HepG2 (cell line): ENCODE data around the gene USP9X. TPM values are rescaled to one million over a fixed set of nuclear protein-coding genes. Genes with fewer than 3 reads are reported as not detected.

Experiments
- ARHGAP35 ChIP-seq: sonication (generic); formaldehyde crosslinking; IDR thresholded peaks from 2 replicates; pipeline ENCODE4 v1.9.0; 2022; ENCODE audit warnings: mild to moderate bottlenecking, inconsistent platforms, moderate library complexity, missing genetic modification reagents, borderline replicate concordance
- CREB1 ChIP-seq, 2 experiments: fragments of 450-650 bp in 1 of 2; IDR thresholded peaks; 2 replicates each; pipeline ENCODE4 v1.6.1; 2016 to 2017; ENCODE audit warnings: control low read depth in 1 of 2, mild to moderate bottlenecking in 1 of 2, missing compliant biosample characterization in 1 of 2, missing genetic modification characterization in 1 of 2
- FOXP1 ChIP-seq, 2 experiments: fragments of 450-650 bp in 1 of 2; IDR thresholded peaks; 2 replicates each; pipeline ENCODE4 v1.6.1; 2017 to 2018; ENCODE audit warnings: antibody characterized with exemption in 1 of 2
- IRF9 ChIP-seq: sonication (generic); formaldehyde crosslinking; IDR thresholded peaks from 2 replicates; pipeline ENCODE4 v1.8.0; 2022; ENCODE audit warnings: missing genetic modification reagents, mild to moderate bottlenecking, borderline replicate concordance
- JUN ChIP-seq: sonication (generic); formaldehyde crosslinking; IDR thresholded peaks from 2 replicates; pipeline ENCODE4 v1.4.0; 2020; ENCODE audit warnings: mild to moderate bottlenecking, missing genetic modification reagents
- MXD4 ChIP-seq: IDR thresholded peaks from 2 replicates; pipeline ENCODE4 v1.6.1; 2016; ENCODE audit warnings: mild to moderate bottlenecking, missing biosample characterization, missing genetic modification reagents
- POGK ChIP-seq: sonication (generic); formaldehyde crosslinking; conservative IDR thresholded peaks from 2 replicates; pipeline ENCODE4 v1.8.0; 2022; ENCODE audit warnings: mild to moderate bottlenecking, moderate library complexity, missing genetic modification reagents
- PRDM4 ChIP-seq: sonication (generic); formaldehyde crosslinking; IDR thresholded peaks from 2 replicates; pipeline ENCODE4 v1.9.0; 2021; ENCODE audit warnings: missing genetic modification reagents, borderline replicate concordance
- SMARCC2 ChIP-seq: fragments of 450-650 bp; IDR thresholded peaks from 2 replicates; pipeline ENCODE4 v1.6.1; 2017; ENCODE audit warnings: antibody characterized with exemption, mild to moderate bottlenecking
- SNAPC2 ChIP-seq: sonication (generic); formaldehyde crosslinking; IDR thresholded peaks from 2 replicates; pipeline ENCODE4 v1.8.1; 2022; ENCODE audit warnings: mild to moderate bottlenecking, missing genetic modification reagents
- SOX13 ChIP-seq, 3 experiments: fragments of 450-650 bp in 1 of 3; sonication (generic) in 1 of 3; formaldehyde crosslinking in 1 of 3; IDR thresholded peaks in 2 of 3; conservative IDR thresholded peaks in 1 of 3; 2 replicates each; pipeline versions ENCODE4 v1.5.0 to v1.6.1; 2016 to 2020; ENCODE audit warnings: antibody characterized with exemption in 1 of 3, mild to moderate bottlenecking in 1 of 3, missing compliant biosample characterization in 1 of 3, missing genetic modification reagents in 1 of 3, moderate library complexity in 1 of 3
- YEATS2 ChIP-seq: sonication (generic); formaldehyde crosslinking; IDR thresholded peaks from 2 replicates; pipeline ENCODE4 v1.4.0; 2020; ENCODE audit warnings: missing genetic modification reagents, borderline replicate concordance
- ZNF652 ChIP-seq: IDR thresholded peaks from 2 replicates; pipeline ENCODE4 v1.6.1; 2016; ENCODE audit warnings: low read depth, borderline replicate concordance
- ZNF713 ChIP-seq: sonication (generic); formaldehyde crosslinking; IDR thresholded peaks from 2 replicates; pipeline ENCODE4 v1.4.0; 2020; ENCODE audit warnings: mild to moderate bottlenecking, missing genetic modification reagents
- ZNF781 ChIP-seq: sonication (generic); formaldehyde crosslinking; IDR thresholded peaks from 2 replicates; pipeline ENCODE4 v1.5.1; 2020; ENCODE audit warnings: borderline replicate concordance, mild to moderate bottlenecking, missing genetic modification reagents; ENCODE audit errors: not compliant biosample characterization
- polyA plus RNA-seq, 8 experiments: library from polyadenylated mRNA; depleted of rRNA in 3 of 8; stranded (reverse) in 7 of 8; unstranded in 1 of 8; fragments of >200 nt; fragmentation: Illumina TruSeq in 4 of 8; extraction: Trizol in 4 of 8; gene quantifications; 2 replicates each; pipeline versions ENCODE4 v1.2.1 to v1.2.3, GENCODE V29; 2011 to 2016; ENCODE audit warnings: low read depth in 4 of 8, missing spikeins in 1 of 8, mixed read lengths in 1 of 8; ENCODE audit not compliant: insufficient read depth in 1 of 8
- total RNA-seq, 5 experiments: library from RNA; depleted of rRNA; stranded (reverse); fragments of >200 nt; fragmentation: Illumina TruSeq; extraction: Trizol; gene quantifications; 2 replicates each; pipeline ENCODE4 v1.2.3, GENCODE V29; 2016; ENCODE audit warnings: low read depth in 1 of 5
- TF ChIP-seq, protein P1 (sequence below): sonication (generic); formaldehyde crosslinking; IDR thresholded peaks from 2 replicates; pipeline ENCODE4 v1.8.1; 2023; ENCODE audit warnings: missing genetic modification reagents, inconsistent platforms, borderline replicate concordance
- TF ChIP-seq, protein P2 (sequence below): sonication (generic); formaldehyde crosslinking; IDR thresholded peaks from 2 replicates; pipeline ENCODE4 v1.5.0; 2020; ENCODE audit warnings: mild to moderate bottlenecking, missing genetic modification reagents

The USP9X gene
- total and polyA plus RNA-seq, 2 of the 13 experiments (the other 11 are each of a cell fraction or from before 2014, with no cell fraction given), result 22.2 to 40.5 TPM

DNA sequence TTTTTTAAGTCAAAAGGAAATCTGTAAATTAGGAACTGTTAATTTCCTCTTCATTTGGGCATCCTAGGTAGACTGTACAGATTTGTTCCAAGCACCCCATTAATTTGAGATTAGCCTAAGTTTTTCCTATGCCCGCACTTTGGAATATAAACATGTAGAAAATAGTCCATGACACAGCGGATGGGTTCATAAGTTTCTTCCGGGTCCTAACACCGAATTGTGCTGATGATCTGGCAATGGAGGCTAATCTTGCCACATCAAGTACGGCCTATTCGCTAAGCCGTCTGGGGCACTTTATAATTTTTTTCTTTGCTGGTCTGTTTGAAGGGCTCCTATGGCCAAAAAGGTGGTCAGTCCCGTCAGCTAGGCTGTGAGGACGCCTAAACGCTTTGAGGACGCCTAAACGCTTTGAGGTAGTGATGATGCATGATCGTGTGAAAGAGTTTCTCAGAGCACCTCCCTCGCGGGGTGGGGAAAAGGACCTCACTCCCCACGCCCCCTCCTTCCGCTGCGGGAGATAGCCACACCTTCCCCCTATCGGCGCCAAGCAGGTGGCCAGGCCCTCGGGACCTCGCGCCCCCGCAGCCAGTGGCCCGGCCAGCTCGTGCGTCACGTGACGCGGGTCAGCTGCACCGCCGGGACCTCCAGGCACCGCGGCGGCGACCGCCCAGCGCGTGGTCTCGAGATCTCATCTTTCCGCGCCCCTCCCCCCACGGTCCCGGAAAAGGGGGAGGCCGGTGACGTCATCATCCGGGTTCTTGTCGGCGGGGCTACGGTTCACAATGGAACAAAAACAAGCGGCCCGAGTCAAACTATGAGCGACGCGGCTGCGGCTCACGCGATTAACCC is 977 bp upstream of the USP9X start (continued):
- TF ChIP-seq SMARCC2 (no peak), ZNF781 (CRISPR knock-in tag) (no peak), SNAPC2 (CRISPR knock-in tag) (no peak), SOX13 (IDR thresholded peaks at IDR 0.05) (no peak), SOX13 (CRISPR knock-in tag; conservative IDR thresholded peaks at IDR 0.05 in 1 of 2, IDR thresholded peaks at IDR 0.05 in 1 of 2) (peak in 1 of 2 experiments; percentile 71; a peak in 2 of 4 replicates), FOXP1 (IDR thresholded peaks at IDR 0.05) (no peak), FOXP1 (CRISPR knock-in tag; IDR thresholded peaks at IDR 0.05) (no peak), POGK (no peak; the same call in 1 of the 2 replicates), IRF9 (CRISPR knock-in tag) (peak; percentile 84; the same call in 1 of the 2 replicates), JUN (CRISPR knock-in tag) (peak; percentile 73; the same call in 1 of the 2 replicates), ZNF713 (CRISPR knock-in tag) (0 out of 2 replicates have a peak, but pooled peaks have one; percentile 47), ZNF652 (no peak), CREB1 (IDR thresholded peaks at IDR 0.05) (peak; percentile 99), CREB1 (CRISPR knock-in tag; IDR thresholded peaks at IDR 0.05) (peak; percentile 92), PRDM4 (no peak), ARHGAP35 (CRISPR knock-in tag) (peak; percentile 25; the same call in 1 of the 2 replicates), YEATS2 (CRISPR knock-in tag) (peak; percentile 79), MXD4 (CRISPR knock-in tag) (peak; percentile 85)
- TF ChIP-seq, protein P1, sequence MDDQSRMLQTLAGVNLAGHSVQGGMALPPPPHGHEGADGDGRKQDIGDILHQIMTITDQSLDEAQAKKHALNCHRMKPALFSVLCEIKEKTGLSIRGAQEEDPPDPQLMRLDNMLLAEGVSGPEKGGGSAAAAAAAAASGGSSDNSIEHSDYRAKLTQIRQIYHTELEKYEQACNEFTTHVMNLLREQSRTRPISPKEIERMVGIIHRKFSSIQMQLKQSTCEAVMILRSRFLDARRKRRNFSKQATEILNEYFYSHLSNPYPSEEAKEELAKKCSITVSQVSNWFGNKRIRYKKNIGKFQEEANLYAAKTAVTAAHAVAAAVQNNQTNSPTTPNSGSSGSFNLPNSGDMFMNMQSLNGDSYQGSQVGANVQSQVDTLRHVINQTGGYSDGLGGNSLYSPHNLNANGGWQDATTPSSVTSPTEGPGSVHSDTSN, result no peak
- TF ChIP-seq, protein P2, sequence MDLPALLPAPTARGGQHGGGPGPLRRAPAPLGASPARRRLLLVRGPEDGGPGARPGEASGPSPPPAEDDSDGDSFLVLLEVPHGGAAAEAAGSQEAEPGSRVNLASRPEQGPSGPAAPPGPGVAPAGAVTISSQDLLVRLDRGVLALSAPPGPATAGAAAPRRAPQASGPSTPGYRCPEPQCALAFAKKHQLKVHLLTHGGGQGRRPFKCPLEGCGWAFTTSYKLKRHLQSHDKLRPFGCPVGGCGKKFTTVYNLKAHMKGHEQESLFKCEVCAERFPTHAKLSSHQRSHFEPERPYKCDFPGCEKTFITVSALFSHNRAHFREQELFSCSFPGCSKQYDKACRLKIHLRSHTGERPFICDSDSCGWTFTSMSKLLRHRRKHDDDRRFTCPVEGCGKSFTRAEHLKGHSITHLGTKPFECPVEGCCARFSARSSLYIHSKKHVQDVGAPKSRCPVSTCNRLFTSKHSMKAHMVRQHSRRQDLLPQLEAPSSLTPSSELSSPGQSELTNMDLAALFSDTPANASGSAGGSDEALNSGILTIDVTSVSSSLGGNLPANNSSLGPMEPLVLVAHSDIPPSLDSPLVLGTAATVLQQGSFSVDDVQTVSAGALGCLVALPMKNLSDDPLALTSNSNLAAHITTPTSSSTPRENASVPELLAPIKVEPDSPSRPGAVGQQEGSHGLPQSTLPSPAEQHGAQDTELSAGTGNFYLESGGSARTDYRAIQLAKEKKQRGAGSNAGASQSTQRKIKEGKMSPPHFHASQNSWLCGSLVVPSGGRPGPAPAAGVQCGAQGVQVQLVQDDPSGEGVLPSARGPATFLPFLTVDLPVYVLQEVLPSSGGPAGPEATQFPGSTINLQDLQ, result no peak
